Raji (cell line): Measurements from ENCODE around the gene EEFSEC.

Experiments used
- POLR2A ChIP-seq: IDR thresholded peaks from 2 replicates; pipeline ENCODE4 v1.6.1; 2011; ENCODE audit warnings: low read depth, low read length, control low read depth; ENCODE audit not compliant: insufficient read depth

The EEFSEC gene

GRCh38 chr3:128364291-128364690 is 211.0 kb downstream of the EEFSEC start:
- no peak for TF ChIP-seq POLR2A

DNA sequence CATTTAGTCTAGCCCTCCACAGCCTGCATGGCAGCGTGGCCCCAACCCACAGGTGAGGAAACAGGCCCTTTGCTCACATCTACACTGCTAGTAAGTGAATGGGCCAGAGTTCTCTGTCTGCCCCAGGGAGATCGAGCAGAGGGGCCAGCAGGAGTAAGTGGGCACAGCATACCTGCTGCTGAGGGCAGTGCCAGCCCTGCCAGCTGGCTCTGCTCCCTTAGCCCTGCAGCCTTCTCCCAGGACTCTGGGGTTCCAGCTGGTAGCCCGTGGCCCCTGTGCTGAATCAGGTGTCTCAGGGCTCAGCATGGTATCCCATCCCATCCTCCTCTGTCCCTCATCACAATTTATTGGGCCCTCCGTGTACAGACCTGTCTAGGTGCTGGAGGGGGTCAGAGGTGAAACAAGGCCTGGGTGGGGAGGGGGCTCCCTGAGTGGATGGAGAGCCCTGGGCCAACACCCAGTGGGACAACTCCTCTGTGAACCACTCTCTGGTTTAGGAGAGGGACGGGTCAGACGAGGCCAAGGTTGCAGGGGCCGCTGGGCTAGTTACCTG is 211.6 kb downstream of the EEFSEC start:
- no peak for TF ChIP-seq POLR2A

- no peak for TF ChIP-seq POLR2A
Observed at GRCh38 chr3:128366136-128366535, 212.9 kb downstream of the EEFSEC start.

- TF ChIP-seq POLR2A: no peak
Observed at GRCh38 chr3:128366652-128367051, 213.4 kb downstream of the EEFSEC start.

- TF ChIP-seq POLR2A: no peak
Observed at GRCh38 chr3:128367221-128367620, 213.9 kb downstream of the EEFSEC start.

DNA sequence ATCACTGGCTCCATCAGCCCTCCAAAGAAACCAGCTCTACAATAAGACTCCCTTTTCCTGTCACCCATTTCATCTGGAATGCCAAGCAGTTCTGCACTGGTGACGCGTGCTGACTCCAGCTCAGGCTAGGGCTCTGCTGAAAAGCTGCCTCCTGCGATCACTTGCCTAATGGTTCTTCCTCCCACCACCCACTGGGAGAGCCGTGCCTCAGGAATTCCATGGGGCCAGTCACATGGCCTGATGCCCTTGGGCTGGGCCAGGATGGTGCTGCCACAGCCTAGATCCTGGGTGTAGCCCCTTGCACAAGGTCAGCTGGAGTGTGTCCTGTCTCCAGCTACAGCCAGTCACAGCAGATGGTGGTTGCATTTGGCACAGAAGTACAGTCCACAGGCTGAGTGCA is 214.5 kb downstream of the EEFSEC start:
- TF ChIP-seq POLR2A: no peak

GRCh38 chr3:128368626-128369025 is 215.3 kb downstream of the EEFSEC start:
- no peak for TF ChIP-seq POLR2A

GRCh38 chr3:128369121-128369703 is 215.9 kb downstream of the EEFSEC start:
- no peak for TF ChIP-seq POLR2A

DNA sequence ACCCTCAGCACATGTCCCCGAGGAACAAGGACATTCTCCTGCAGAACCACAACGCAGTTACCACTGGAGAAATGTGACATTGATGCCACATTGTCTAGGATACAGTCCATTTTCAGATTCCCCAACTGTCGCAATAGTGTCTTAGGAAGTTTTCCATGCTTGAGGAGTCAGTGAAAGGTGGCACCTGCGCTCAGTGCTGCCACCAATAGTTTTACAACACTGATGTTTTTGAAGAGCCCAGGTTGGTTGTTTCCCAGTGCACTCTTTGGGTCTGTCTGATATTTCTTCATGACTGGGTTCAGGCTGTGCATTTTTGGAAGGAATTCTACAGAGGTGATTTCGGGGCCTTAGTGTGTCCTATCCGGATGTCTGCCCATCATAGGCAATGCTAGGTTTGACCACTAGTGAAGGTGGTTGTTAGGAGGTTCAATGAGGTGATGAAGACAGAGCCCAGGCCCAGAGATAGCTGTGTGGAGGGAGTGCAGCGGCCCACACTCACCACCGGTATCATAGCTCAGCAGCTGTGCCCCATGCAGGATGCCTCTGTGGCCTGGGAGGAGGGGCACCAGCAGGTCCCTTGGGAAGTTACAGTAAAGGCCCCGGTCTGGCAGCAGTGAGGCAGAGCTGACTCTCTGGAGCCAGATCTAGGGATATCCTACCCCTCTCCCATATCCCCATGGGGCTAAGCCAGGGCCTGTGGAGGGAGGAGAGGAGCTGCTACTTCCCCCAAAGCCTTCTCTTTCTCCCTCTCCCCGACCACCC is 216.8 kb downstream of the EEFSEC start:
- no peak for TF ChIP-seq POLR2A

DNA sequence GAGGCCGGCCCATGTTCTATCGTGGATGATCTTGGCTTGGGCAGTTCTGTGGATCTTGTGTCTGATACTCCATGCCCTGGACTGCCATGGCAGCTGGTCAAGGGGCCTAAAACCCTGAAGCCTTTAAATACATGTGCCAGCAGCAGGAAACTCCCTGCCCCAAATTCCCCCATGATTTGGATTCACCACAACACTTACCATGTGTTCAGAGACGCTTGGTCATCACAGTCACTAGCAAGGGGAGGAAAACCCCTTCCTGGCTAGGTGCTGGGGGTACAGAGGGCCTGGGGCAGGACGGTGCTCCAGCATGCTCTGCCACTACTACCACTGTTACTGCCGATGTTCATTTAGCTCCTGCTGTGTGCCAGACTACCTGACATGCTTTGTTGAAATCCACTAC is 219.0 kb downstream of the EEFSEC start:
- TF ChIP-seq POLR2A: no peak

DNA sequence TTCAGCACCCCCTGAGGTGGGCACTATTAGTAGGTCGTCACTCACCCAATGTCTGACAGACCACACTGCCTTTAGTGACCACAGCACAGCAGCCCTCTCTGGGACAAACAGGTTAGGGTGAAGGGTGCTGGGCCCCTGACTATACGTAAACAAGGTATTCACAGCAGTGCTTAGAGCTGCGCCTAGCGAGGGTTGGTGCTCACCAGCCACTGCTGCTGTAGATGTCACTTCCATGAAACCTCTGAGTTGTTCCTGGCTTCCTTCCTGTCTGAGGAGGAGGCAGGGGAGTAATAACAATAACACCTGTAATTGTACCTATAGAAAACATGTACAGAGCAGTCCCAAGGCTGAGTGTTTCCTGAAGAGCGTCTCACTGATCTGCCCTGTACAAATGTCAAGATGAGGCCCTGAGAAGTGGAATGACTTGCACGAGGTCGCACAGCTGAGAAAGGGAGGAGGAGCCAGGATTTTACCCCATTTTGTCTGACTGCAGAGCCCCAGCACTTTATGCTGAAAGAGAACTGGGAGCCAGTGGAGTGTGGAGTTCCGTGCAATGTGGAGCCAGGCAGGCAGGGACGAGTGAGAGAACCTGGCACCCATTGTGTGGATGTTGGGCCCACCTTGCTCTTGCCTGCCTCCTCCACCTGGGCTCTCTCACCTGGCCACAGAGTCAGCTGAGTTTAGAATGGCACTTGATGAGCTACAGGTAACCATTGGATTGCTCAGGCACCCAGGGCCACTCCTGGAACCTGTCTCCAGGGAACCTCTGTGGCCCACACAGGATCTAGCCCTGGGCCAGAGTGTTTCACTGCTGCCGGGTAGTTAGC is 219.6 kb downstream of the EEFSEC start:
- TF ChIP-seq POLR2A: no peak

- TF ChIP-seq POLR2A: no peak
Observed at GRCh38 chr3:128374746-128375445, 221.6 kb downstream of the EEFSEC start.

DNA sequence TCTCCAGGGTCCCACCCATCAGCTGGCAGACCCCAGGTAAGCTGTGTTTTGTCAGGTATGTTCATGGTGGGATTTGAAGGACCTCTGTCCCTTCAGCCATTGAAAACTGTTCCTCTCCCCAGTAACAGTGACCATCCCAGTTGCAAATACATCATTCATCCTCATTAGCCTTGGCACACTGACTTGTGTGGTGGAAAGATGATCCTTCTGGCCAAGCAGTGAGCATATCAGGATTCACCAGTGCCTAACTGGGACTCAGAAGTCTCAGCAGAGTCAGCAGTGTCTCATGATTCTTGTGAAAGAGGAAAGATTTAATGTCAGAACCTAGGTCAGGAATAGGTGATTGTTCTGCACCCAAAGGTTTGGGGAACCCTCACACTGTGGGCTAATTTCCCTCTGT is 223.2 kb downstream of the EEFSEC start:
- no peak for TF ChIP-seq POLR2A

DNA sequence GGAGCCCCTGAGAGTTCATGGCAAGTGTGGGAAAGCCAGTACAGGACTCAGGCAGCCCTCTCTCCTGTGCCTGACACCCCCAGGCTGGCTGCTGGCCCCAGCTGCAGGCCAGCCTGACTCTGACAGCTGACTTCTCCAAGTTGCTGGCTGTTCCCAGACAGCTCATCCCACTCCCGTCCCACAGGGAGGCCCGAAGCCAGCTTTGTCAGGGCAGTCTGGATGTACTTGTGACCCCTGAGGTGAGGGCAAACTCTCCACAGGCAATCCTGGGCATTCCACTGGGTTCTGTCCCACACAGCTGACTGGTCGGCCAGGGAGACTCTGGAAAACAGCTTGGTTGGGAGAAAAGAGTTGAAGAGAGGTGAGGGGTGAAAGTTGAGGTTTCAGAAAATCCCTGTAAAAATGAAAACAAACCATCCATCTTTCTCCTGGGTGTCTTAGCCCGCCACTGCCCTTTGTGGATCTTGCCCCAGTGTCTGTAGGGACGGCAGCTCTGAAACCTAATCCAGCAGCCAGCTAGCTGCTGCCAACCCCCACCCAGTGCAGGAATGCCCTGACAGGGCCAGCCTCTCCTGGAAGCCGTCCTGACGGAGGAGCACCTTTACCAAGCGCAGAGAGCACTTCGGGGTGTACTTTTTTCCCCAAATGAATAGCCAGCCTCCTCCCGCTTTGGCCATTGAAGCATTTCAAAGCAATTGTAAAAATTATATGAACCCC is 225.5 kb downstream of the EEFSEC start:
- no peak for TF ChIP-seq POLR2A
